Fibroblast of pulmonary artery (primary cell): Measurements from ENCODE around the gene RBFOX2.

Source experiments
- DNase-seq: peaks from one replicate; pipeline ENCODE4 v3.0.0-alpha.2; 2010; ENCODE audit warnings: low read depth
- H3K4me3 ChIP-seq: replicated peaks from 2 replicates; pipeline ENCODE4 v1.5.1; 2011; ENCODE audit warnings: low read depth, mild to moderate bottlenecking, control low read depth, low read length, moderate library complexity
- TF ChIP-seq, protein P1 (sequence below): IDR thresholded peaks from 2 replicates; pipeline ENCODE4 v1.5.1; 2011; ENCODE audit warnings: mild to moderate bottlenecking, control low read depth, low read length, inconsistent platforms; ENCODE audit errors: missing control alignments

The RBFOX2 gene

GRCh38 chr22:35697142-35697541, 331.5 kb downstream of the RBFOX2 start:
- TF ChIP-seq, protein P1, sequence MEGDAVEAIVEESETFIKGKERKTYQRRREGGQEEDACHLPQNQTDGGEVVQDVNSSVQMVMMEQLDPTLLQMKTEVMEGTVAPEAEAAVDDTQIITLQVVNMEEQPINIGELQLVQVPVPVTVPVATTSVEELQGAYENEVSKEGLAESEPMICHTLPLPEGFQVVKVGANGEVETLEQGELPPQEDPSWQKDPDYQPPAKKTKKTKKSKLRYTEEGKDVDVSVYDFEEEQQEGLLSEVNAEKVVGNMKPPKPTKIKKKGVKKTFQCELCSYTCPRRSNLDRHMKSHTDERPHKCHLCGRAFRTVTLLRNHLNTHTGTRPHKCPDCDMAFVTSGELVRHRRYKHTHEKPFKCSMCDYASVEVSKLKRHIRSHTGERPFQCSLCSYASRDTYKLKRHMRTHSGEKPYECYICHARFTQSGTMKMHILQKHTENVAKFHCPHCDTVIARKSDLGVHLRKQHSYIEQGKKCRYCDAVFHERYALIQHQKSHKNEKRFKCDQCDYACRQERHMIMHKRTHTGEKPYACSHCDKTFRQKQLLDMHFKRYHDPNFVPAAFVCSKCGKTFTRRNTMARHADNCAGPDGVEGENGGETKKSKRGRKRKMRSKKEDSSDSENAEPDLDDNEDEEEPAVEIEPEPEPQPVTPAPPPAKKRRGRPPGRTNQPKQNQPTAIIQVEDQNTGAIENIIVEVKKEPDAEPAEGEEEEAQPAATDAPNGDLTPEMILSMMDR, result no peak
- no peak overlapping the region for H3K4me3 ChIP-seq

DNA sequence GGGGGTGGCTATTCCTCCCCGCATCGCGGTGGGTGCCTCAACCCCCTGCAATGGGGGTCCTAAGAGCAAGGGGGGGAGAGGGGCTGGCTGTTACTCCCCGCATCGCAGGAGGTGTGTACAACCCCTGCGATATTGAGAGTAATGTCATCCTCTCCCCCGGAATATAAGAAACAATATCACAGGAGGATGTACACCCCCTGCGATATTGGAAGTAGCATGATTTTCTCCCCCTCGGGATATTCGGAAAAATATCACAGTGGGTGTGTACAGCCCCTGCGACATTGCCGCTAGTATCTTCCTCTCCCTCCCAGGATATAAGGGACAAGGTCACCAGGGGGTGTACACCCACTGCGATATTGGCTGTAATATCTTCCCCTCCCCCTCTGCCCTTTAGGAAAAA, 333.4 kb downstream of the RBFOX2 start:
- TF ChIP-seq, protein P1, result no peak
- DNase-seq, result no peak
- no peak overlapping the region for H3K4me3 ChIP-seq

More at GRCh38 chr22:35697142-35697541, 331.5 kb downstream of the RBFOX2 start:
- DNase-seq, result no peak

GRCh38 chr22:35690001-35690400, 338.6 kb downstream of the RBFOX2 start:
- no peak for DNase-seq
- H3K4me3 ChIP-seq, result no peak overlapping the region
- TF ChIP-seq, protein P1, result no peak

- TF ChIP-seq, protein P1, result no peak
- no peak for DNase-seq
- H3K4me3 ChIP-seq, result no peak overlapping the region
Measured at GRCh38 chr22:35688913-35689675, 339.5 kb downstream of the RBFOX2 start.
